Activated T-cell treated with anti-CD3 and anti-CD28 coated beads, Interleukin-2, amount 50 U/mL, for 1 hour (primary cell): ENCODE measurements around the gene ZBTB8B.
A peak's percentile ranks its signal among the peaks of the same experiment; 100 is the strongest.
"Not testable (repeated sequence)": the region's sequence is repeated elsewhere in the genome, so short reads cannot be mapped to it uniquely, and the experiment has no call there.

Experiments used
- DNase-seq: peaks from one replicate; pipeline ENCODE4 v3.0.0-alpha.2; 2020

The ZBTB8B gene

GRCh38 chr1:32464716-32465577, at the start of gene ZBTB8B:
Gene ZBTB8B (plus strand): TSS chr1:32465072. CDS start chr1:32470625, 5,553 bp downstream.
- DNase-seq, result peak; percentile 47

GRCh38 chr1:32421775-32422174, 43.1 kb upstream of the ZBTB8B start:
- DNase-seq, result no peak

- no peak for DNase-seq
Observed at GRCh38 chr1:32426489-32427255, 38.2 kb upstream of the ZBTB8B start.

GRCh38 chr1:32427264-32427963, 37.5 kb upstream of the ZBTB8B start:
- DNase-seq, result no peak

- DNase-seq, result no peak
Observed at GRCh38 chr1:32431736-32432400, 33.0 kb upstream of the ZBTB8B start.

- no peak for DNase-seq
Observed at GRCh38 chr1:32438136-32438535, 26.7 kb upstream of the ZBTB8B start.

- not testable (repeated sequence) for DNase-seq
Observed at GRCh38 chr1:32438777-32439176, 26.1 kb upstream of the ZBTB8B start.

- DNase-seq, result not testable (repeated sequence)
Observed at GRCh38 chr1:32441467-32441866, 23.4 kb upstream of the ZBTB8B start.

- no peak for DNase-seq
Observed at GRCh38 chr1:32447469-32448185, 17.2 kb upstream of the ZBTB8B start.

GRCh38 chr1:32448186-32448772, 16.6 kb upstream of the ZBTB8B start:
- DNase-seq, result peak; percentile 27

- DNase-seq, result no peak
Observed at GRCh38 chr1:32448773-32449456, 16.0 kb upstream of the ZBTB8B start.

GRCh38 chr1:32449457-32449831, 15.4 kb upstream of the ZBTB8B start:
- not testable (repeated sequence) for DNase-seq

- no peak for DNase-seq
Observed at GRCh38 chr1:32454726-32455125, 10.1 kb upstream of the ZBTB8B start.

- DNase-seq, result no peak
Observed at GRCh38 chr1:32455958-32456357, 8.9 kb upstream of the ZBTB8B start.

GRCh38 chr1:32458798-32459197, 6.1 kb upstream of the ZBTB8B start:
- not testable (repeated sequence) for DNase-seq

- DNase-seq, result not testable (repeated sequence)
Observed at GRCh38 chr1:32462977-32463376, 1.9 kb upstream of the ZBTB8B start.

GRCh38 chr1:32464191-32464715, 619 bp upstream of the ZBTB8B start:
- DNase-seq, result no peak

- no peak for DNase-seq
Observed at GRCh38 chr1:32465578-32465933, 684 bp downstream of the ZBTB8B start.

GRCh38 chr1:32466761-32467160, 1.9 kb downstream of the ZBTB8B start:
- DNase-seq, result no peak

GRCh38 chr1:32468791-32469190, 3.9 kb downstream of the ZBTB8B start:
- no peak for DNase-seq

GRCh38 chr1:32470431-32470830, 5.6 kb downstream of the ZBTB8B start:
- DNase-seq, result no peak
